PC-9 (cell line): Measurements from ENCODE around the gene VAV2. TPM values are rescaled to one million over a fixed set of nuclear protein-coding genes. Genes with fewer than 3 reads are reported as not detected.

Experiments
- BruUV-seq: library from RNA; stranded (reverse); fragments of 400-500 nt; replicated peaks from 2 replicates; lab custom pipeline; 2021; lab: Mats Ljungman, UMichigan
- CTCF ChIA-PET: fragments of 300-600 bp; sonication (Branson Sonifier 250); formaldehyde crosslinking; loops from one replicate; lab custom pipeline; 2022; ENCODE audit warnings: antibody characterized with exemption; lab: Charles Lee
- POLR2A ChIA-PET: fragments of 300-600 bp; sonication (Branson Sonifier 250); formaldehyde crosslinking; loops from one replicate; lab custom pipeline; 2022; ENCODE audit warnings: antibody characterized with exemption; ENCODE audit not compliant: unreplicated experiment; lab: Charles Lee
- DNase-seq, 2 experiments: peaks; one replicate each; pipeline versions ENCODE4 v3.0.0 to v3.0.0-alpha.2; 2015 to 2022; ENCODE audit warnings: mixed read lengths in 1 of 2
- H2AFZ ChIP-seq: fragments of 200-600 bp; sonication (generic); 2 replicates; pipeline ENCODE4 v1.8.1; 2017; ENCODE audit warnings: antibody characterized with exemption
- H3F3A ChIP-seq: fragments of 200-600 bp; sonication (generic); 2 replicates; pipeline ENCODE4 v1.8.1; 2017; ENCODE audit warnings: antibody characterized with exemption, mild to moderate bottlenecking, low read depth; ENCODE audit not compliant: insufficient read depth
- H3K27ac ChIP-seq: fragments of 200-600 bp; sonication (generic); 2 replicates; pipeline ENCODE4 v1.6.1; 2016; ENCODE audit warnings: mixed run types
- H3K27me3 ChIP-seq: fragments of 200-600 bp; sonication (generic); 2 replicates; pipeline ENCODE4 v1.6.1; 2016; ENCODE audit warnings: low read depth, mixed run types; ENCODE audit not compliant: insufficient read depth
- H3K36me3 ChIP-seq: fragments of 200-600 bp; sonication (generic); 2 replicates; pipeline ENCODE4 v1.6.1; 2016; ENCODE audit warnings: low read depth, mixed run types
- H3K4me1 ChIP-seq: fragments of 200-600 bp; sonication (generic); replicated peaks from 2 replicates; pipeline ENCODE4 v1.6.1; 2016; ENCODE audit warnings: mixed run types; ENCODE audit not compliant: insufficient read depth
- H3K4me2 ChIP-seq: fragments of 200-600 bp; sonication (generic); 2 replicates; pipeline ENCODE4 v1.6.1; 2017; ENCODE audit warnings: mixed run types
- H3K4me3 ChIP-seq: fragments of 200-600 bp; sonication (generic); 2 replicates; pipeline ENCODE4 v1.6.1; 2016; ENCODE audit warnings: mixed run types
- H3K79me2 ChIP-seq: fragments of 200-600 bp; sonication (generic); 2 replicates; pipeline ENCODE4 v1.6.1; 2017; ENCODE audit warnings: low read depth, mixed run types
- H3K9me2 ChIP-seq: fragments of 200-600 bp; sonication (generic); 2 replicates; pipeline ENCODE4 v1.8.1; 2017; ENCODE audit warnings: mild to moderate bottlenecking; ENCODE audit not compliant: insufficient read depth
- H3K9me3 ChIP-seq: fragments of 200-600 bp; sonication (generic); 2 replicates; pipeline ENCODE4 v1.8.1; 2016; ENCODE audit warnings: low read depth; ENCODE audit not compliant: insufficient read depth
- H4K20me1 ChIP-seq: fragments of 200-600 bp; sonication (generic); 2 replicates; pipeline ENCODE4 v1.8.1; 2017; ENCODE audit not compliant: insufficient read depth
- EZH2 ChIP-seq: fragments of 200-600 bp; sonication (generic); IDR thresholded peaks from 2 replicates; pipeline ENCODE4 v1.8.0; 2017; ENCODE audit warnings: antibody characterized with exemption, low read depth
- intact Hi-C: fragments of 100-400 bp; cut with micrococcal nuclease; formaldehyde crosslinking; loops from one replicate; pipeline ENCODE4 v1.10.0; 2022; ENCODE audit not compliant: unreplicated experiment
- total RNA-seq: library from RNA; stranded (reverse); gene quantifications from 2 replicates; pipeline ENCODE4 v1.2.3, GENCODE V29; 2021
- TF ChIP-seq, protein P1 (sequence below): fragments of 200-600 bp; sonication (generic); conservative IDR thresholded peaks from 2 replicates; pipeline ENCODE4 v1.6.1; 2017; ENCODE audit warnings: mixed run types, antibody characterized with exemption, mild to moderate bottlenecking, moderate library complexity

VAV2 gene
- total RNA-seq, 1 experiment from 2014 or later = 36.5 TPM

DNA sequence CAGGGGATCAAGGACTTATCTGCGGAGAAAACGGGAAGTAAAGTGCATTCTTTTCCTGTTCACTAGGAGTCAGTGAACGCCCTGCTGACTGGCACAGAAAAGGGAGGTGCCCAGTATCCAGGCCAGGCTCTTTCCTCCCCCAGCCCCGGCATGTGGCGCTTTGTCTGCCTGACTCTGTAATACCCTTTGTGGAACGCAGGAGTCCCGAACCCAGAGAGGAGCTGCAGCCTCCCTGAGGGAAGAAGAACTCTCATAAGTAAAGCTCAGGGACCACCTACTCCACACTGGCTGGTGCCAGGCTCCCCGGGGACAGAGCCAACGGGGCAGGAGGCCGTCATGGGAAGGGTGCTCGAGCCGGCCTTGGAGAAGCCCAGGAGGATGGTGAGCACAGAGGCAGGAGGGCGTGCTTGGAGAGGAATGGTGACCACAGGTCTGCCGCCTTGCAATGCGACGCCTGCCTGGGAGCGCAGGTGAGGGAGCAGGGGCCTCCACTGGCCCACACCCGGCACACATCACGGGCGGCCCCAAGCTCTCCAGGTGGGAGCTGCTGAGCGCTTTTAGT, 31.5 kb downstream of the VAV2 start:
- Histone ChIP-seq H3K9me2 (no peaks in the 10 kb centered on the region), H4K20me1 (peaks cover 77% of the 10 kb centered on the region), H3F3A (no peaks in the 10 kb centered on the region), H3K4me1 (no peaks in the 10 kb centered on the region), H3K79me2 (peaks cover 37% of the 10 kb centered on the region), H3K4me2 (no peak overlapping the region), H2AFZ (no peak overlapping the region), H3K27ac (no peak overlapping the region), H3K9me3 (peaks cover 6% of the 10 kb centered on the region; the same call in 1 of the 2 replicates), H3K36me3 (no peaks in the 10 kb centered on the region), H3K4me3 (no peak overlapping the region), H3K27me3 (no peaks in the 10 kb centered on the region)
- TF ChIP-seq, protein P1, sequence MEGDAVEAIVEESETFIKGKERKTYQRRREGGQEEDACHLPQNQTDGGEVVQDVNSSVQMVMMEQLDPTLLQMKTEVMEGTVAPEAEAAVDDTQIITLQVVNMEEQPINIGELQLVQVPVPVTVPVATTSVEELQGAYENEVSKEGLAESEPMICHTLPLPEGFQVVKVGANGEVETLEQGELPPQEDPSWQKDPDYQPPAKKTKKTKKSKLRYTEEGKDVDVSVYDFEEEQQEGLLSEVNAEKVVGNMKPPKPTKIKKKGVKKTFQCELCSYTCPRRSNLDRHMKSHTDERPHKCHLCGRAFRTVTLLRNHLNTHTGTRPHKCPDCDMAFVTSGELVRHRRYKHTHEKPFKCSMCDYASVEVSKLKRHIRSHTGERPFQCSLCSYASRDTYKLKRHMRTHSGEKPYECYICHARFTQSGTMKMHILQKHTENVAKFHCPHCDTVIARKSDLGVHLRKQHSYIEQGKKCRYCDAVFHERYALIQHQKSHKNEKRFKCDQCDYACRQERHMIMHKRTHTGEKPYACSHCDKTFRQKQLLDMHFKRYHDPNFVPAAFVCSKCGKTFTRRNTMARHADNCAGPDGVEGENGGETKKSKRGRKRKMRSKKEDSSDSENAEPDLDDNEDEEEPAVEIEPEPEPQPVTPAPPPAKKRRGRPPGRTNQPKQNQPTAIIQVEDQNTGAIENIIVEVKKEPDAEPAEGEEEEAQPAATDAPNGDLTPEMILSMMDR = no peak
- BruUV-seq = no TSS peak
- ChIA-PET CTCF (no interaction called here), POLR2A (no interaction called here)
- DNase-seq = no peak
- intact Hi-C loops = no loop called here

DNA sequence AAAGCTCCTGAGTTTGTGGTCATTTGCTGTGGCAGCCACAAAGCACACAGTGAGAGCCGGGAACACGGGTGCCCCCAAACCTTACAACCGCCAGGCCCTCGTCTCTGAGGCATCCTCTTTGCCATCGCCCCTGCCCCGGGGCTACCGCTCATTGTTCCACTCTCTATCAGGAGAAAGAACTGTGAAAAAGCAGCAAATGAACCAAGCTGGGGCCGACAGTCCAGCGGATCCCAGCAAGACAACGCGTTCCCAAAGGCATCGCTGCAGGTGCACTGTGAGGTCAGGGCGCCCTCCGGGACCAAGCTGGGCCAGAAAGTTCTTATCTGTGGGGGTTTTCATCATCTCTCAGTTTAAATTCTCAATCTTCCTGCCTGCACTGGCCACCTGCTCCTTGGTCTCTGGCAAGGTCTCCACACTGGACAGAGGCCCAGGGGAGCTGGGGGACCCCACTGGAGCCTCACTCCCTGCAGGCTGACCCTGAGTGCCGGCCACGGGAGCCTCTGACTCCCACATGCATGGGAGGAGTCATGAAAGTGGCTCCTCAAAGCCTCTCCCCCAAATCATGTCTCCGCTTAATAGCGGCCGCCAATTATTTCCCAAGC, 32.1 kb downstream of the VAV2 start:
- CTCF ChIA-PET = no interaction called here

DNA sequence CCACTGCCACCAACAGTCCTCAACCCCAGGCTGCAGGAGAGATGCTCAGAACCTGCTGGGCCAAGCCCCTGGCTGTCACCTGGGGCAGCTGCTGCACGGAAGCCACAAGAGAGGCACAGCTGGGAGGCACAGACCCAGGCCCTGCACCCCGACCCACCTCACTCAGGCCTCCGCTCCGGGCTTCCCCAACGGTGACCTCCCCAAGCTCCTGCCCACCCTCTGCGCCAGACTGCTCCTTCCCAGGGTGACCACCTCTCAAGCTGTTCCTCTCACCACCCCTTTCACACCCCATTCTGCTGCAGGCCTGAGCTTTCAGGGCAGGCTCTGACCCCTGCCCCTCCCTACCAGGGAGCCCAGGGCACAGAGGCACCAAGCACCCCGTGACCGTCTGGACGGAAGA, 33.0 kb downstream of the VAV2 start:
- CTCF ChIA-PET = interaction anchor here (0.6 kb wide), 1 partner anchor 177 kb away, joined by 3 read pairs; no protein-coding TSS in a partner anchor
- Histone ChIP-seq H3K4me2 (no peak overlapping the region), H3F3A (no peaks in the 10 kb centered on the region)

More for the DNA sequence above, 32.1 kb downstream of the VAV2 start:
- H2AFZ ChIP-seq = no peak overlapping the region
- no peak overlapping the region for H3K27ac ChIP-seq
- H4K20me1 ChIP-seq = peaks cover 72% of the 10 kb centered on the region
- H3K9me2 ChIP-seq = no peaks in the 10 kb centered on the region
- peaks cover 5% of the 10 kb centered on the region; the same call in 1 of the 2 replicates for H3K9me3 ChIP-seq
- intact Hi-C loops = no loop called here
- H3K4me1 ChIP-seq = no peaks in the 10 kb centered on the region
- TF ChIP-seq, protein P1 = no peak
- TF ChIP-seq EZH2 = no peak
- H3K4me3 ChIP-seq = no peak overlapping the region
- DNase-seq = no peak
- POLR2A ChIA-PET = interaction anchor here (0.7 kb wide), 1 partner anchor 21 kb away, joined by 3 read pairs; no protein-coding TSS in a partner anchor
- H3K36me3 ChIP-seq = no peaks in the 10 kb centered on the region
- no peak overlapping the region for H3K4me2 ChIP-seq
- no peaks in the 10 kb centered on the region for H3F3A ChIP-seq
- H3K79me2 ChIP-seq = peaks cover 32% of the 10 kb centered on the region
- BruUV-seq = no TSS peak
- no peaks in the 10 kb centered on the region for H3K27me3 ChIP-seq

More for the DNA sequence above, 33.0 kb downstream of the VAV2 start:
- no TSS peak for BruUV-seq
- intact Hi-C loops = no loop called here
- Histone ChIP-seq H4K20me1 (peaks cover 71% of the 10 kb centered on the region), H3K27ac (no peak overlapping the region), H2AFZ (no peak overlapping the region), H3K9me3 (no peaks in the 10 kb centered on the region), H3K36me3 (no peaks in the 10 kb centered on the region), H3K9me2 (no peaks in the 10 kb centered on the region), H3K27me3 (no peaks in the 10 kb centered on the region), H3K79me2 (peaks cover 24% of the 10 kb centered on the region), H3K4me1 (no peaks in the 10 kb centered on the region), H3K4me3 (no peak overlapping the region)
- POLR2A ChIA-PET = interaction anchor here (0.7 kb wide), 2 partner anchors 22 to 35 kb away, joined by 3 read pairs; no protein-coding TSS in a partner anchor
- no peak for DNase-seq
- no peak for TF ChIP-seq EZH2
- TF ChIP-seq, protein P1 = no peak
